Common myeloid progenitor, CD34-positive (primary cell): ENCODE results near the gene ARMCX6. TPM values are rescaled to one million over a fixed set of nuclear protein-coding genes. Genes with fewer than 3 reads are reported as not detected.

Experiments
- CTCF ChIA-PET: fragments of 350-600 bp; sonication (Branson Sonifier 250); formaldehyde crosslinking; loops from one replicate; lab custom pipeline; 2021; ENCODE audit warnings: antibody characterized with exemption; lab: Charles Lee
- POLR2A ChIA-PET: fragments of 350-600 bp; sonication (Branson Sonifier 250); formaldehyde crosslinking; loops from one replicate; lab custom pipeline; 2021; ENCODE audit warnings: antibody characterized with exemption; lab: Charles Lee
- DNase-seq, 3 donors: peaks; one replicate each; pipeline versions ENCODE4 v3.0.0 to v3.0.0-alpha.2; 2013
- H3K27ac ChIP-seq, 2 experiments: 1 replicate in 1 of 2; 2 replicates in 1 of 2; pipeline ENCODE4 v1.7.0; 2013; ENCODE audit warnings: inconsistent platforms in 2 of 2, low read length in 2 of 2, mild to moderate bottlenecking in 2 of 2, low read depth in 1 of 2, moderate library complexity in 1 of 2; ENCODE audit not compliant: severe bottlenecking in 2 of 2, insufficient read depth in 1 of 2, poor library complexity in 1 of 2
- H3K27me3 ChIP-seq, 5 experiments: replicated peaks in 2 of 5; 1 replicate in 3 of 5; 2 replicates in 2 of 5; pipeline versions ENCODE4 v1.6.1 to v1.7.0; 2013; ENCODE audit warnings: low read length in 4 of 5, mild to moderate bottlenecking in 2 of 5, moderate library complexity in 2 of 5, inconsistent platforms in 1 of 5; ENCODE audit not compliant: insufficient read depth in 5 of 5, control insufficient read depth in 4 of 5
- H3K36me3 ChIP-seq, 4 experiments: 1 replicate in 2 of 4; 2 replicates in 2 of 4; pipeline versions ENCODE4 v1.6.1 to v1.7.0; 2013; ENCODE audit warnings: low read length in 3 of 4, control low read depth in 1 of 4, mild to moderate bottlenecking in 1 of 4; ENCODE audit not compliant: control insufficient read depth in 4 of 4, insufficient read depth in 4 of 4
- H3K4me1 ChIP-seq, 4 experiments: 1 replicate in 3 of 4; 2 replicates in 1 of 4; pipeline versions ENCODE4 v1.6.1 to v1.7.1; 2013; ENCODE audit warnings: low read length in 3 of 4, mild to moderate bottlenecking in 3 of 4, control low read depth in 1 of 4, inconsistent platforms in 1 of 4, moderate library complexity in 1 of 4; ENCODE audit not compliant: control insufficient read depth in 4 of 4, insufficient read depth in 4 of 4; ENCODE audit errors: control extremely low read depth in 1 of 4
- H3K4me3 ChIP-seq, 7 experiments: 1 replicate in 4 of 7; 2 replicates in 3 of 7; pipeline versions ENCODE4 v1.5.1 to v1.7.0; 2013; ENCODE audit warnings: mild to moderate bottlenecking in 7 of 7, low read length in 6 of 7, moderate library complexity in 6 of 7, inconsistent platforms in 2 of 7, low read depth in 2 of 7, control low read depth in 1 of 7; ENCODE audit not compliant: insufficient read depth in 4 of 7, control insufficient read depth in 1 of 7; ENCODE audit errors: extremely low read depth in 1 of 7
- H3K9me3 ChIP-seq, 5 experiments: 1 replicate in 4 of 5; 2 replicates in 1 of 5; pipeline versions ENCODE4 v1.6.1 to v1.7.1; 2013; ENCODE audit warnings: low read length in 4 of 5, mild to moderate bottlenecking in 2 of 5, inconsistent platforms in 1 of 5, low read depth in 1 of 5, moderate library complexity in 1 of 5; ENCODE audit not compliant: control insufficient read depth in 4 of 5, insufficient read depth in 2 of 5; ENCODE audit errors: control extremely low read depth in 1 of 5
- WGBS: methylation state at CpG from one replicate; pipeline ENCODE4 v1.1.5; 2013; ENCODE audit not compliant: insufficient coverage; 5-methylcytosine and 5-hydroxymethylcytosine counted together
- polyA plus RNA-seq: library from polyadenylated mRNA; unstranded; fragments of 120-200 nt; gene quantifications from one replicate; pipeline ENCODE4 v1.2.1, GENCODE V29; 2013

The ARMCX6 gene
- 62.0 TPM for polyA plus RNA-seq

DNA sequence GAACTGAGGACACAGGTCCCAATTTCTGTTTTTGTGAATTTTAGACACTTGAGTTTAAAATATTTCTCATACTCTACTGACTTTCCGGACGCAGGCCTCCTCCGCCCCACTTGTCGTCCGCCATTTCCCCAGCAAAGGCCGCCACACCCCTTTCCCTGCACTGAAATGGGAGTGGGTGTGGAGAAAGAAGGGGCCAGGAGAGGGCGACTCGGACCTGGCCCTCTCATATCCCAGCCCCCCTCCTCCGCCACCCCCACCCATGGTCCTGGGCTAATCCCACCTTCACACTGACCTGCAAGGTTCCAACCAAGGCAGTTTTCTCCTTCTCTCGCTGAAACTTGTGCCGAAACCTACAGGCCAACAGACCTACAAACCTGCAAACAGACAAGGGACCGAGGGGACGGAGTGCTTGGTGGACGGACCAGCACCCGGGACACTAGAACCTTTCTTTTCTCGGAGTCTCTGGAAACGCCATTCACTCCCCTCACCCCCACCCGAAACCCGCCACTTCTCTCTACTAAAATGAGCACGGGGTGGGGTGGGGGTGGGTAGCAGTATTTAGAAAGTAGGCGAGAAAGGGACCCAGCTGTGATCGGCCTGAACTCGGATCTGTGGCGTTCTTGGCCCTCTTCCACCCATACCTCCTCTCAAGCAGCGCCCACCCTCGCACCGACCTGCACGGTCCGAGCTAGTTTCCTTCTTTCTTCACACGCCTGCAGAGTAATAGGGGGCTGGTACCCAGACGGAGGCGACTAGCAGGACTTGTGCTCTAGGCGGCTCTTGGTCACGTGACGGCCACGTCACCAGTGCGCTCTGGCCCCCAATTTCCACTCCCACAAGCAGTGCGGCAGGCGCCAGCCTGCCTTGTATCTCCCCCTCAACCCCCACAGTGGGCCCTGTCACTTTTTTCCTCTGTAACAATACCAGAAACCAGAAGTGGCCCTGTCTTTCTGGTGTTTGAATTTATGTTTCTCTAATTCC is at the start of gene ARMCX6:
ARMCX6 (minus strand) TSS at position 790 of the 981 bp plus-strand sequence. CDS start 1,380 bp downstream, outside the sequence.
- ChIA-PET POLR2A (no interaction called here), CTCF (interaction anchor here (1.0 to 1.7 kb wide), 2 partner anchors 9 to 67 kb away, joined by 3 to 4 read pairs; partner anchors contain the start of gene ARMCX1)
- Histone ChIP-seq H3K27me3 (no peaks in the 10 kb centered on the region), H3K9me3 (no peaks in the 10 kb centered on the region), H3K36me3 (peaks cover 0 to 2% (median 0%) of the 10 kb centered on the region in 4 experiments), H3K27ac (peak within 1 kb of the TSS; percentile 29 to 79), H3K4me1 (peaks cover 4 to 20% (median 9%) of the 10 kb centered on the region in 4 experiments), H3K4me3 (peak within 1 kb of the TSS; percentile 49 to 90 (median 77))
- peak; percentile 87 to 93 (median 91) for DNase-seq
- WGBS: 37% methylated on average over 14 of the region's 39 CpGs

DNA sequence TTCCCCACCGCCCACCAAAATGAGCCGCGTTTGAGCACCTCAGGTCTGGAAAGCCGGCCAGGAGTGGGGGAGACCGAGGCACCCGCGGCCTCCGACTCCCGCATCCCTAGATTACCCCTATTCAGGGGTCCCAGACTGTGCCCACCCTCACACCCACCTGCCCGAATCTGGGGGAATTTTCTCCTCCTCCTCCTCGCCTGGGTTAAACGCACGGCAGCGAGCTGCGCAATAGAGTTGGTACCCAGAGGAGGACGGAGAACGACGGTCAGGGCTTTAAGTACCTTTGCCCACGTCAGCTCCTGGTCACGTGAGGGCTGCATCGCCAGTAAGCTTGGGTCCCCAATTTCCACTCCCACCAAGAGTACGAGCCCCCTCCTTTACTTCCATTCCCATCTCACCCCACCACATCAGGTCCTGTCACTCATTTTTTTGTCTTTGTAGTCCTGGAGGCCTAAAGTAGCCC is 41.8 kb upstream of the ARMCX6 start, which contains the start of gene ARMCX2:
ARMCX2 (minus strand) TSS at position 250 of the 463 bp plus-strand sequence. CDS start 2,262 bp downstream, outside the sequence.
- no peak within 1 kb of the TSS for H3K27ac ChIP-seq
- POLR2A ChIA-PET: interaction anchor here (0.6 kb wide), 1 partner anchor 19 kb away, joined by 5 read pairs; no protein-coding TSS in a partner anchor
- H3K36me3 ChIP-seq: peaks cover 0 to 2% (median 0%) of the 10 kb centered on the region in 4 experiments
- CTCF ChIA-PET: interaction anchor here (1.5 kb wide), 1 partner anchor 99 kb away, joined by 3 read pairs; no protein-coding TSS in a partner anchor
- H3K9me3 ChIP-seq: no peaks in the 10 kb centered on the region
- 25% methylated on average over 20 of the region's 22 CpGs for WGBS
- peak within 1 kb of the TSS; percentile 50 to 88 (median 69) for H3K4me3 ChIP-seq
- peaks cover 0 to 13% (median 4%) of the 10 kb centered on the region in 4 experiments for H3K4me1 ChIP-seq
- peaks cover 0 to 6% (median 2%) of the 10 kb centered on the region in 5 experiments for H3K27me3 ChIP-seq
- peak; percentile 49 to 66 (median 64) for DNase-seq

DNA sequence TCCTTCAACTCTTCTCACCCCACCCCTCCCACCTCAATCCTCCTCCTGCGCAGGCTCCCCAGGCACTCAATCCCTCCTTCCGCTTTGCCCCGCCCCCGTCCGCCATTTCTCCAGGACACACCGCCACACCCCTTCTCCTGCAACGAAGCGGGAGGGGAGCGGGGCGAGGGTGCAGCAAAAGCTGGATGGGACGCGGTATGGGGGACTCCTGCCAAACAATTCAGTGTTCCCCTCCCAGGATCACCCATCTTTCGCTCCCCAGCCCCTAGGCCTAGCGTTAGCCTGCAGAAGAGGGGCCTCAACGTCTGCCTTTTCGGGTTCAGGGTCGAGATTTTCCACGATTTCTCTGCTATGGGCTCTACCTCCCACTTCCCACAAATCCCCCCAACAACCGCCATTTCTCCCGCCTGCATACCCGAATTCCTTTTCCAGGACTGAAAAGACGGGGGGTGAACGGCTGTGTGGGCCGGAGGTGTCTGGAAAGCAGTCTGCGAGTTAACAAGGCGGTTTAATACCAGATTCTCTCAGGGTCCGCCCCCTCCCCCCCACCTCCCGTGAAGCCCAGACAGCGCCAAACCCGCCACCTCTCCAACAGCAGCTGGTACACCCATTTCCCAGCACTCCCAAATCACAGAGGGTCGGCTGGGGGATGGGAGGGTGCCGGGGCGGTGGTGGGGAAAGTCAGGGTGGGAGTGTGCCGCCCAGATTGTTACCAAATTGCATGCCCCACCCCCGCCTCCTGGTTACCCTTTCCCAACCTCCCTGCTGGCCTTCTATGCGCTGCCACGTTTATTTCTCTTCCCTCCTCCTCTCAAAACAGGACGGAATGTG is 41.1 kb upstream of the ARMCX6 start:
- Histone ChIP-seq H3K36me3 (peaks cover 0 to 2% (median 0%) of the 10 kb centered on the region in 4 experiments), H3K4me1 (peaks cover 0 to 11% (median 4%) of the 10 kb centered on the region in 4 experiments), H3K4me3 (peak overlapping the region; percentile 50 to 88 (median 69)), H3K27me3 (peaks cover 0 to 6% (median 2%) of the 10 kb centered on the region in 5 experiments), H3K27ac (no peak overlapping the region), H3K9me3 (no peaks in the 10 kb centered on the region)
- CTCF ChIA-PET: interaction anchor here (1.5 kb wide), 1 partner anchor 100 kb away, joined by 3 read pairs; no protein-coding TSS in a partner anchor
- WGBS: 37% methylated on average over 21 of the region's 38 CpGs
- POLR2A ChIA-PET: no interaction called here
- DNase-seq: peak; percentile 42 to 56 (median 47)

DNA sequence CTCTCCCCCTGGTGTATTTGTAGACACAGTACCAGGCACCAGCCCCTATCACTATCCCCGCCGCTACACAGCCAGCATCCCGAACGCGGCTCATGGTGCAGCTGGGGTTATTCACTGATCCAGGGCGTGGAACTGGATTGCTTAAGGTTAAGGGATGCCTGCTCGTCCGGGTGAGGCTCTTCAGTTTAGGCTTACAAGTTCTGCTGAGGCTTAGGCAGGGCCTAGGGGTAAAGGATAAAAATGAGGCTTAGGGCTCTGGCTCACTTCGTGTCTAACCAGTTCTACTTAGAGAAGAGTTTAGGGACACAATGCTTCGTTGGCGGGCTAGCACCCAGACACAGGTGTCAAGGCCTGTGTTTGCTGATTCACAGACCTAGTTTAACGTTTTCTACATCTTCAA is 39.7 kb upstream of the ARMCX6 start:
- peaks cover 0 to 11% (median 4%) of the 10 kb centered on the region in 4 experiments for H3K4me1 ChIP-seq
- H3K36me3 ChIP-seq: peaks cover 0 to 2% (median 0%) of the 10 kb centered on the region in 4 experiments
- DNase-seq: no peak
- ChIA-PET CTCF (no interaction called here), POLR2A (no interaction called here)
- 81% methylated on average over 12 of the region's 12 CpGs for WGBS
- peaks cover 0 to 6% (median 0%) of the 10 kb centered on the region in 5 experiments for H3K27me3 ChIP-seq
- H3K27ac ChIP-seq: no peak overlapping the region
- H3K4me3 ChIP-seq: no peak overlapping the region
- no peaks in the 10 kb centered on the region for H3K9me3 ChIP-seq

DNA sequence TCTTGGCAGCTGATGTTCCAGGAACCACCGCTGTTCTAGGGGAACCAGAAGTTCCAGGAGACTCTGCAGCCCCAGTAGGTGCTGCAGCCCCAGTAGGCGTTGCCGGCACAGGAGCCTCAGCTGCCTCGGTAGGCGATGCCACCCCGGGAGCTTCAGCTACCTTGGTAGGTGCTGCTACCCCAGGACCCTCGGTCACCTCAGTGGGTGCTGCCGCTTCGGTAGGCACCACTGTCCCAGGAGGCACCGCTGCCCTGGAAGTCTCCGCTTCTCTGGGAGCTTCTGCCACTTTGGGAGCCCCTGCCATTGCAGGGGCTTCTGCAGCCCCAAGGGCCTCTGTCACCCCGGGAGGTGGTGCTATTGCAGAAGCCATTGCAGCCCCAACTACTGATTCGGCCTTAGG is 39.0 kb upstream of the ARMCX6 start:
- Histone ChIP-seq H3K27ac (no peak overlapping the region), H3K4me3 (no peak overlapping the region), H3K4me1 (peaks cover 0 to 11% (median 4%) of the 10 kb centered on the region in 4 experiments), H3K27me3 (peaks cover 0 to 6% (median 0%) of the 10 kb centered on the region in 5 experiments), H3K9me3 (no peaks in the 10 kb centered on the region), H3K36me3 (peaks cover 0 to 2% (median 0%) of the 10 kb centered on the region in 4 experiments)
- CTCF ChIA-PET: interaction anchor here (0.8 kb wide), 1 partner anchor 14 kb away, joined by 3 read pairs; no protein-coding TSS in a partner anchor
- 79% methylated on average over 13 of the region's 13 CpGs for WGBS
- POLR2A ChIA-PET: no interaction called here
- DNase-seq: no peak

DNA sequence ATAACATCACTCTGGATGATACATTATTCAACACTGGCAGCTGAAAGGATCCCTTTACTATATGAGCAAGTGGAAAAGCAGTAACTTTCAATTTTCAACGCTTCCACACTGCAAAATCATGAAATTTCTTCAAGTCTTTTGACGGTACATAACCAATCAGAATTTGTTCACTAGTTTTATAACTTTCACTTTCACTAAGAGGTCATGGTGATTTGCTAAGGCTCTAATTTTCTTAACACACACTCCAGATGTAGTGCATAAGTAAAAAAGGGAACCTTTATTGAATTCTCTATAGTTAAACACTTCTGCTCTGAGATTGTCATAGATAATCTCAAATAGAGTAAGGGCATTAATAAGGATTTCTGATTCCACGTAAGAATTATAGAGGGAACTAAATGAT is 37.7 kb upstream of the ARMCX6 start:
- Histone ChIP-seq H3K4me1 (peaks cover 0 to 11% (median 4%) of the 10 kb centered on the region in 4 experiments), H3K27ac (no peak overlapping the region), H3K27me3 (peaks cover 0 to 2% (median 0%) of the 10 kb centered on the region in 5 experiments), H3K4me3 (peak overlapping the region in 5 of 7 experiments; percentile 42 to 68 (median 47)), H3K36me3 (peaks cover 0 to 2% (median 0%) of the 10 kb centered on the region in 4 experiments), H3K9me3 (no peaks in the 10 kb centered on the region)
- DNase-seq: peak in 2 of 3 donors; percentile 53 to 69
- POLR2A ChIA-PET: no interaction called here
- CTCF ChIA-PET: no interaction called here
- no CpG with 5 or more reads among the region's 3 CpGs for WGBS
